GM23338 (cell line): ENCODE results near the gene MARCHF9. TPM values are rescaled to one million over a fixed set of nuclear protein-coding genes. Genes with fewer than 3 reads are reported as not detected.

Experiments used
- ATAC-seq: fragments of 200-7000 bp; cut with Tn5 transposase; 3 replicates; pipeline ENCODE4 v1.9.1; 2020
- DNase-seq: peaks from one replicate; pipeline ENCODE4 v3.0.0-alpha.2; 2015; ENCODE audit warnings: low spot score
- H2AFZ ChIP-seq: fragments of 200-600 bp; sonication (generic); 2 replicates; pipeline ENCODE4 v1.8.0; 2016; ENCODE audit warnings: antibody characterized with exemption, mild to moderate bottlenecking, moderate library complexity
- H3F3A ChIP-seq: fragments of 200-600 bp; sonication (generic); replicated peaks from 2 replicates; pipeline ENCODE4 v1.8.0; 2017; ENCODE audit warnings: antibody characterized with exemption, mixed run types, low read depth
- H3K27ac ChIP-seq: fragments of 200-600 bp; sonication (generic); 2 replicates; pipeline ENCODE4 v1.6.1; 2016; ENCODE audit warnings: low read depth
- H3K27me3 ChIP-seq: fragments of 200-600 bp; sonication (generic); 2 replicates; pipeline ENCODE4 v1.8.0; 2016; ENCODE audit warnings: mild to moderate bottlenecking, mixed run types, moderate library complexity; ENCODE audit not compliant: insufficient read depth
- H3K36me3 ChIP-seq: fragments of 200-600 bp; sonication (generic); 2 replicates; pipeline ENCODE4 v1.8.0; 2016; ENCODE audit warnings: mild to moderate bottlenecking; ENCODE audit not compliant: insufficient read depth
- H3K4me1 ChIP-seq: fragments of 200-600 bp; sonication (generic); 2 replicates; pipeline ENCODE4 v1.8.0; 2016; ENCODE audit warnings: mild to moderate bottlenecking, moderate library complexity; ENCODE audit not compliant: insufficient read depth
- H3K4me2 ChIP-seq: fragments of 200-600 bp; sonication (generic); 2 replicates; pipeline ENCODE4 v1.7.1; 2017; ENCODE audit warnings: mixed run types
- H3K4me3 ChIP-seq: fragments of 200-600 bp; sonication (generic); 2 replicates; pipeline ENCODE4 v1.6.1; 2016; ENCODE audit warnings: mixed run types
- H3K79me2 ChIP-seq: fragments of 200-600 bp; sonication (generic); replicated peaks from 2 replicates; pipeline ENCODE4 v1.8.0; 2017; ENCODE audit warnings: mild to moderate bottlenecking; ENCODE audit not compliant: insufficient read depth
- H3K9me2 ChIP-seq: fragments of 200-600 bp; sonication (generic); 2 replicates; pipeline ENCODE4 v1.8.0; 2017; ENCODE audit not compliant: insufficient read depth
- H4K20me1 ChIP-seq: fragments of 200-600 bp; sonication (generic); replicated peaks from 2 replicates; pipeline ENCODE4 v1.8.0; 2017; ENCODE audit warnings: mild to moderate bottlenecking; ENCODE audit not compliant: insufficient read depth
- H3K27ac Mint-ChIP-seq: 2 replicates; pipeline ENCODE4 v1.8.0; 2020; ENCODE audit warnings: inconsistent platforms, mild to moderate bottlenecking, moderate library complexity, mixed read lengths
- H3K27me3 Mint-ChIP-seq: 3 replicates; pipeline ENCODE4 v1.8.0; 2022; ENCODE audit warnings: low read depth, mild to moderate bottlenecking, moderate library complexity, mixed read lengths, inconsistent platforms; ENCODE audit not compliant: insufficient read depth, poor library complexity
- H3K36me3 Mint-ChIP-seq: 3 replicates; pipeline ENCODE4 v1.8.0; 2021; ENCODE audit warnings: low read depth, mild to moderate bottlenecking, inconsistent platforms, moderate library complexity, mixed read lengths
- H3K4me1 Mint-ChIP-seq: 3 replicates; pipeline ENCODE4 v1.8.0; 2020; ENCODE audit warnings: mild to moderate bottlenecking, inconsistent platforms, mixed read lengths
- H3K4me3 Mint-ChIP-seq: 3 replicates; pipeline ENCODE4 v1.8.0; 2021; ENCODE audit warnings: moderate library complexity, mild to moderate bottlenecking, inconsistent platforms, mixed read lengths
- H3K9me3 Mint-ChIP-seq: 3 replicates; pipeline ENCODE4 v1.8.0; 2020; ENCODE audit warnings: moderate library complexity, mild to moderate bottlenecking, inconsistent platforms, mixed read lengths
- CREB1 ChIP-seq: fragments of 250-450 bp; sonication (Bioruptor Pico); IDR thresholded peaks from 2 replicates; pipeline ENCODE4 v1.5.0; 2020; ENCODE audit warnings: low read depth, mild to moderate bottlenecking, moderate library complexity
- CTCF ChIP-seq, 2 experiments: fragments of 200-600 bp in 1 of 2; sonication (generic) in 1 of 2; conservative IDR thresholded peaks; 2 replicates each; pipeline versions ENCODE4 v1.5.1 to v1.6.1; 2016 to 2017; ENCODE audit warnings: antibody characterized with exemption in 2 of 2, low read depth in 2 of 2, mild to moderate bottlenecking in 2 of 2, moderate library complexity in 1 of 2
- ETS1 ChIP-seq: IDR thresholded peaks from 2 replicates; pipeline ENCODE4 v1.6.1; 2016; ENCODE audit warnings: antibody characterized with exemption
- EZH2 ChIP-seq: fragments of 200-600 bp; sonication (generic); IDR thresholded peaks from one replicate; pipeline ENCODE4 v1.8.0; 2017; ENCODE audit warnings: antibody characterized with exemption, mild to moderate bottlenecking, low read depth; ENCODE audit not compliant: unreplicated experiment
- EZH2phosphoT487 ChIP-seq: fragments of 200-600 bp; sonication (generic); IDR thresholded peaks from one replicate; pipeline ENCODE4 v1.8.1; 2018; ENCODE audit warnings: antibody characterized with exemption; ENCODE audit not compliant: unreplicated experiment
- JUNB ChIP-seq: IDR thresholded peaks from one replicate; pipeline ENCODE4 v1.6.1; 2016; ENCODE audit warnings: antibody characterized with exemption; ENCODE audit not compliant: unreplicated experiment
- NANOG ChIP-seq: IDR thresholded peaks from 2 replicates; pipeline ENCODE4 v1.6.1; 2016; ENCODE audit warnings: antibody characterized with exemption, borderline replicate concordance
- POLR2AphosphoS5 ChIP-seq: IDR thresholded peaks from 2 replicates; pipeline ENCODE4 v1.6.1; 2016; ENCODE audit warnings: antibody characterized with exemption, low read depth
- REST ChIP-seq: IDR thresholded peaks from one replicate; pipeline ENCODE4 v1.6.1; 2018; ENCODE audit warnings: antibody characterized with exemption; ENCODE audit not compliant: unreplicated experiment
- STAT1 ChIP-seq: IDR thresholded peaks from one replicate; pipeline ENCODE4 v1.6.1; 2016; ENCODE audit warnings: antibody characterized with exemption; ENCODE audit not compliant: unreplicated experiment
- ZNF114 ChIP-seq: fragments of 250-450 bp; sonication (Bioruptor Pico); IDR thresholded peaks from 2 replicates; pipeline ENCODE4 v1.5.0; 2020; ENCODE audit warnings: mild to moderate bottlenecking, moderate library complexity
- ZNF331 ChIP-seq: fragments of 250-450 bp; sonication (Bioruptor Pico); IDR thresholded peaks from 2 replicates; pipeline ENCODE4 v1.5.0; 2020; ENCODE audit warnings: low read depth, mild to moderate bottlenecking, moderate library complexity
- ZNF462 ChIP-seq: fragments of 250-450 bp; sonication (Bioruptor Pico); IDR thresholded peaks from 2 replicates; pipeline ENCODE4 v1.5.0; 2020; ENCODE audit warnings: mild to moderate bottlenecking, moderate library complexity
- polyA plus RNA-seq: library from polyadenylated mRNA; unstranded; fragments of >200 nt; fragmentation: Nextera tagmentation; extraction: Ambion mirVana; gene quantifications from 2 replicates; pipeline ENCODE4 v1.2.1, GENCODE V29; 2016
- total RNA-seq: library from RNA; depleted of rRNA; stranded (reverse); fragments of >200 nt; shearing (Covaris generic); gene quantifications from 2 replicates; pipeline ENCODE4 v1.2.3, GENCODE V29; 2014

The MARCHF9 gene
- total and polyA plus RNA-seq, 2 experiments from 2014 or later = 2.9 to 3.3 TPM

DNA sequence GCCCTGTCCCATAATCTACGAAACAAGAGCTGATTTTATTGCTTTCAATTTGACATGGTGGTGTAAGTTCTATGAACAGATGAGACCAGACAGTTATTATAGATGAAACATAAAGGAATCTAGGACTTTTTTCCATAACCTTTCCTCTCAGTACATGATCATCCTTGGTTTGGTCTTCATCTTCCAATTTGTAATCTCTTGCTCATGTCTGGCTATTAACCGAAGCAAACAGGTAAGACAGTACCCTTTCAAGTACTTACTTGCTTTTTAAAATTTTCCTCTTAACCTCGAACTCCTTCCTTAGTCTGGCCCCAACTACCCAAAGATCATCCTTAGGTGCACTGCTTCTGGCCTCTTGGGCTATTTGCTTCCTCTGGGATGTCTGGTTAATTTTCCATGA lies 8.9 kb upstream of the MARCHF9 start:
- Mint-ChIP-seq H3K27ac (no peak overlapping the region; the same call in 1 of the 2 replicates), H3K36me3 (peaks cover 53% of the 10 kb centered on the region), H3K27me3 (peaks cover 28% of the 10 kb centered on the region), H3K9me3 (no peaks in the 10 kb centered on the region; the same call in 2 of the 3 replicates), H3K4me1 (peaks cover 16% of the 10 kb centered on the region), H3K4me3 (peak overlapping the region; percentile 93)
- Histone ChIP-seq H3K4me2 (peak overlapping the region; percentile 80), H3K36me3 (peaks cover 19% of the 10 kb centered on the region), H3K4me3 (peak overlapping the region; percentile 67), H3F3A (peaks cover 35% of the 10 kb centered on the region), H3K4me1 (peaks cover 5% of the 10 kb centered on the region; the same call in 1 of the 2 replicates), H2AFZ (no peak overlapping the region), H3K27ac (no peak overlapping the region), H3K9me2 (no peaks in the 10 kb centered on the region), H3K79me2 (peaks cover 16% of the 10 kb centered on the region), H3K27me3 (peaks cover 29% of the 10 kb centered on the region), H4K20me1 (no peaks in the 10 kb centered on the region; the same call in 1 of the 2 replicates)
- no peak for ATAC-seq
- DNase-seq = no peak
- TF ChIP-seq ETS1 (no peak), ZNF331 (CRISPR knock-in tag) (no peak), NANOG (no peak), EZH2 (no peak), CTCF (conservative IDR thresholded peaks at IDR 0.05; ENCODE audit: low read depth in 2 of 2) (no peak), ZNF114 (CRISPR knock-in tag) (no peak), STAT1 (no peak), CREB1 (CRISPR knock-in tag) (no peak), POLR2AphosphoS5 (no peak), JUNB (no peak), ZNF462 (no peak), REST (no peak), EZH2phosphoT487 (no peak)
